Activated CD8-positive, alpha-beta T cell treated with anti-CD3 and anti-CD28 coated beads for 36 hours (primary cell): ENCODE measurements around the gene AIMP1. TPM values are rescaled to one million over a fixed set of nuclear protein-coding genes. Genes with fewer than 3 reads are reported as not detected.

Source experiments
- ATAC-seq: fragments of 200-7000 bp; cut with Tn5 transposase; one replicate; pipeline ENCODE4 v1.10.0; 2021; ENCODE audit warnings: mild to moderate bottlenecking, moderate library complexity
- CTCF ChIA-PET: fragments of 350-600 bp; sonication (Branson Sonifier 250); formaldehyde crosslinking; loops from one replicate; lab custom pipeline; 2021; ENCODE audit warnings: antibody characterized with exemption; lab: Charles Lee
- POLR2A ChIA-PET: fragments of 350-600 bp; sonication (Branson Sonifier 250); formaldehyde crosslinking; loops from one replicate; lab custom pipeline; 2021; ENCODE audit warnings: antibody characterized with exemption; lab: Charles Lee
- DNase-seq: peaks from one replicate; pipeline ENCODE4 v3.0.0-alpha.2; 2020
- H3K27ac Mint-ChIP-seq: one replicate; pipeline ENCODE4 v1.8.0; 2021; ENCODE audit warnings: mild to moderate bottlenecking, mixed read lengths
- H3K27me3 Mint-ChIP-seq: one replicate; pipeline ENCODE4 v1.8.0; 2021; ENCODE audit warnings: mixed read lengths
- H3K36me3 Mint-ChIP-seq: one replicate; pipeline ENCODE4 v1.8.0; 2021; ENCODE audit warnings: low read depth, mixed read lengths
- H3K4me1 Mint-ChIP-seq: one replicate; pipeline ENCODE4 v1.8.0; 2021; ENCODE audit warnings: low read depth, mixed read lengths
- H3K4me3 Mint-ChIP-seq: one replicate; pipeline ENCODE4 v1.8.0; 2021; ENCODE audit warnings: mild to moderate bottlenecking, moderate library complexity, mixed read lengths
- H3K9me3 Mint-ChIP-seq: one replicate; pipeline ENCODE4 v1.8.0; 2021; ENCODE audit warnings: mixed read lengths
- CTCF ChIP-seq: fragments of 200-600 bp; IDR thresholded peaks from one replicate; pipeline ENCODE4 v1.8.0; 2022; ENCODE audit warnings: antibody characterized with exemption, mild to moderate bottlenecking
- intact Hi-C: fragments of 100-400 bp; cut with micrococcal nuclease; formaldehyde crosslinking; loops from one replicate; pipeline ENCODE4 v1.10.0; 2022
- total RNA-seq, 2 experiments: library from RNA; stranded (reverse); gene quantifications; one replicate each; pipeline ENCODE4 v1.2.3, GENCODE V29; 2021

The AIMP1 gene
- total RNA-seq, 2 experiments from 2014 or later, result 73.4 to 74.0 TPM

DNA sequence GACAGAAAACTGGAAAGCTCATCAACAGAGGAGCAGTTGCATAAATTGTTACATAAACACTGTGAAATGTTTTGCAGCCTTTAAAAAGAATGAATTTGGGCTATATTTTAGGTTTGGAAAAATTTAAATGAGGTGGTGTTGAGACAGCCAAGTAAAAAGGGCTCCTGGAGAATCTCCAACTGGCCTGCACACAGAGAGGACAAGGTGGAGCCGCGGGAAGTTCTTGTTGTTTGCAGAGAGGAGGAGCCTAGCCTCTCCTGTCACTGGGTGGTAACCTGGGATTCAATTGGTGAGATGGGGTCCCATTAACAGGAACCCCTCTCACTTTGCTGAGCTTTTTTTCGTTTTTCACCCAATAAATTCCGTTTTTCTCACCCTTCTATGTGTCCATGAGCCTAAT lies 38.8 kb downstream of the AIMP1 start:
- Mint-ChIP-seq H3K4me3 (no peak overlapping the region), H3K9me3 (no peaks in the 10 kb centered on the region), H3K27me3 (no peaks in the 10 kb centered on the region), H3K36me3 (peaks cover 4% of the 10 kb centered on the region), H3K27ac (no peak overlapping the region), H3K4me1 (peaks cover 5% of the 10 kb centered on the region)
- ChIA-PET CTCF (no interaction called here), POLR2A (no interaction called here)
- TF ChIP-seq CTCF, result no peak
- intact Hi-C loops, result no loop called here
- no peak for ATAC-seq
- DNase-seq, result no peak

DNA sequence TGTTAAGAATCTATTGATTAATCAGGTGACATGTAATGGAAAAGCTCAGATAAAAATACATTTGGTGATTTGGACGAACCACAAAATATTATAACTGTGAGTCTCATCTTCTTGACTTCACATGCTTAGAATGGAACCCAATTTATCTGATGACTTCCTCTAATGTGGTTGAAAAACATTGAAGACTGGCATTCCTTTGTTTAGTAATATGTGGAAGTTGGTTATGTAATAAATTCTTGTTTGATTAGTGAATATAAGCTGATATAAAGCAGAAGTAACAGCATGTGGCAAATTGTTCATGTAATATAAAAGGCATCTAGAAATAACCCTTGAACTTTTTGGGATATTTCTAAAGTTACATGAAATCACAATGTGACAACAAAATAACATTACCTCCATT lies 42.5 kb downstream of the AIMP1 start:
- H3K4me1 Mint-ChIP-seq, result peaks cover 5% of the 10 kb centered on the region
- H3K9me3 Mint-ChIP-seq, result no peaks in the 10 kb centered on the region
- ChIA-PET POLR2A (no interaction called here), CTCF (interaction anchor here (1.7 kb wide), 1 partner anchor 10 kb away, joined by 5 read pairs; the partner anchor contains the start of gene GIMD1)
- H3K27me3 Mint-ChIP-seq, result no peaks in the 10 kb centered on the region
- no peaks in the 10 kb centered on the region for H3K36me3 Mint-ChIP-seq
- intact Hi-C loops, result no loop called here
- no peak for ATAC-seq
- no peak overlapping the region for H3K27ac Mint-ChIP-seq
- TF ChIP-seq CTCF, result no peak
- H3K4me3 Mint-ChIP-seq, result no peak overlapping the region
- no peak for DNase-seq

GRCh38 chr4:106362086-106362825 lies 45.9 kb downstream of the AIMP1 start:
- no peak for TF ChIP-seq CTCF
- Mint-ChIP-seq H3K27me3 (peaks cover 5% of the 10 kb centered on the region), H3K9me3 (no peaks in the 10 kb centered on the region), H3K27ac (no peak overlapping the region), H3K36me3 (no peaks in the 10 kb centered on the region), H3K4me3 (no peak overlapping the region), H3K4me1 (peaks cover 2% of the 10 kb centered on the region)
- ChIA-PET POLR2A (no interaction called here), CTCF (no interaction called here)
- no peak for ATAC-seq
- intact Hi-C loops, result loop anchor here (10.0 kb wide), 1 partner anchor 813 kb away; no protein-coding TSS in a partner anchor
- DNase-seq, result no peak

GRCh38 chr4:106364282-106364681 lies 47.9 kb downstream of the AIMP1 start:
- ATAC-seq (no peak), DNase-seq (no peak)
- POLR2A ChIA-PET, result no interaction called here
- TF ChIP-seq CTCF, result no peak
- Mint-ChIP-seq H3K4me1 (no peaks in the 10 kb centered on the region), H3K4me3 (no peak overlapping the region), H3K9me3 (no peaks in the 10 kb centered on the region), H3K27me3 (peaks cover 8% of the 10 kb centered on the region), H3K36me3 (no peaks in the 10 kb centered on the region), H3K27ac (no peak overlapping the region)
- intact Hi-C loops, result loop anchor here (10.0 kb wide), 1 partner anchor 811 kb away; no protein-coding TSS in a partner anchor
- CTCF ChIA-PET, result interaction anchor here (1.4 kb wide), 1 partner anchor 16 kb away, joined by 4 read pairs; no protein-coding TSS in a partner anchor

GRCh38 chr4:106365613-106366012 lies 49.3 kb downstream of the AIMP1 start:
- no peak for DNase-seq
- CTCF ChIA-PET, result interaction anchor here (1.4 kb wide), 1 partner anchor 18 kb away, joined by 4 read pairs; no protein-coding TSS in a partner anchor
- no peak for TF ChIP-seq CTCF
- ATAC-seq, result no peak
- Mint-ChIP-seq H3K4me1 (no peaks in the 10 kb centered on the region), H3K4me3 (no peak overlapping the region), H3K36me3 (no peaks in the 10 kb centered on the region), H3K27ac (no peak overlapping the region), H3K9me3 (no peaks in the 10 kb centered on the region), H3K27me3 (peaks cover 13% of the 10 kb centered on the region)
- POLR2A ChIA-PET, result no interaction called here
- intact Hi-C loops, result loop anchor here (5.0 to 10.0 kb wide), 2 partner anchors 137 to 809 kb away; no protein-coding TSS in a partner anchor
